IPS-NIHi7 (cell line): ENCODE measurements around the gene OBP2A.

Experiments
- DNase-seq: peaks from one replicate; pipeline ENCODE4 v3.0.0; 2012; ENCODE audit warnings: mixed read lengths; ENCODE audit errors: extremely low spot score

The OBP2A gene

GRCh38 chr9:135596211-135596610, 50.3 kb downstream of the OBP2A start:
- no peak for DNase-seq
